AG10803 (cell line): Measurements from ENCODE around the gene OR4C46.
"Not testable (repeated sequence)": the region's sequence is repeated elsewhere in the genome, so short reads cannot be mapped to it uniquely, and the experiment has no call there.

Source experiments
- DNase-seq: peaks from one replicate; pipeline ENCODE4 v3.0.0; 2010; ENCODE audit warnings: low read depth
- H3K4me3 ChIP-seq: 2 replicates; pipeline ENCODE4 v1.5.1; 2011; ENCODE audit warnings: mild to moderate bottlenecking, low read length, control low read depth
- CTCF ChIP-seq: conservative IDR thresholded peaks from 2 replicates; pipeline ENCODE4 v1.5.1; 2011; ENCODE audit warnings: mild to moderate bottlenecking, low read length, control low read depth, inconsistent platforms

OR4C46 gene

DNA sequence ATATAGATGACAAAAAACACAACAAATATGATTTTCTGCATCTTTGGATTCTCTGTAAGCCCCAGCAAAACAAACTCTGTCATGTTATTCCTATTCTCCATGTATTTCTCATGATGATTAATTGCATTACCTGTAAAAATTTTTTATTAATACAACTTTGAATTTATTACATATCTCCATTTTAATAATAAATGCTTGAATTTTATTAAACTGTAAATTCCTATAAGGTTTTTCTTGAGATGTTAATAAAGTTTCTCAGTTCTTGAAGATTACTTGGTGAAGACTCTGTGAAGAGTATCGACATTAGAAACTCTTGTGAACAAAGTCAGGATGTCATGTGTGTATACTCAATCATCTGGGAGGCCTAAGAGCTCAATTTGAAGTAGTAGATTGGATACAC is at the start of gene OR4C46:
OR4C46 (minus strand) TSS at position 101 of the 400 bp plus-strand sequence; CDS start at position 101, 0 bp downstream.
- no peak for TF ChIP-seq CTCF
- no peak for DNase-seq
- H3K4me3 ChIP-seq: no peak within 1 kb of the TSS

GRCh38 chr11:54645606-54646005 is 41.8 kb upstream of the OR4C46 start:
- DNase-seq, H3K4me3 ChIP-seq: not testable (repeated sequence)

DNA sequence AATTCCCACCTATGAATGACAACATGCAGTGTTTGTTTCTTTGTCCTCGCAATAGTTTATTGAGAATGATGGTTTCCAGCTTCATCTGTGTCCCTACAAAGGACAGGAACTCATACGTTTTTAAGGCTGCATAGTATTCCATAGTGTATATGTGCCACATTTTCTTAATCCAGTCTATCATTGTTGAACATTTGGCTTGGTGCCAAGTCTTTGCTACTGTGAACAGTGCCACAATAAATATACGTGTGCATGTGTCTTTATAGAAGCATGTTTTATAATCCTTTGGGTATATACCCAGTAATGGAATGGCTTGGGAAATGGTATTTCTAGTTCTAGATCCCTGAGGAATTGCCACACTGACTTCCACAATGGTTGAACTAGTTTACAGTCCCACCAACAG is 42.4 kb downstream of the OR4C46 start:
- not testable (repeated sequence) for DNase-seq, H3K4me3 ChIP-seq

DNA sequence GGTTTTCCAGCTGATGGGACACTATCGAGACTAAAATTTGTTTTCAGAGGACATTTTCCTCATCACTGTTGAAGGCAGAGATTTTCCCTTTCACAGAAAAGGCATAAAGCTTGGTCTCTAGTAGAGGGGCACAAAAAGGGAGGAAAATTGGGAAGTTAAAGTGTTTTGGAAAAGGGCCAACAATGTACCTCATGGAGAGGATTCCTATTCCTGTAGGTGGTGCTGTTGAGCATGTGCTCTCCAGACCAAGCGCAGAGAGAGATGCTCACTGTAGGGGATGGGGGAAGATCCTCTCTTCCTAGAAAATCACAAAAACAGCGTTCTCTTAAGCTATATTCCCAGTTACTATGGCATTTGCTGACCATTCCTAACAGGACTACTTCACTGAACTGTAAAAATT is 44.9 kb downstream of the OR4C46 start:
- H3K4me3 ChIP-seq: no peak overlapping the region
- no peak for DNase-seq
- no peak for TF ChIP-seq CTCF

GRCh38 chr11:54558407-54558806 is 45.4 kb downstream of the OR4C46 start:
- H3K4me3 ChIP-seq: no peak overlapping the region
- TF ChIP-seq CTCF: no peak
- no peak for DNase-seq
